CD4-positive, alpha-beta T cell treated with Interleukin-15 for 4 hours (primary cell): ENCODE measurements around the gene ATOSA.

Source experiments
- DNase-seq: peaks from one replicate; pipeline ENCODE4 v3.0.0-alpha.2; 2020; ENCODE audit warnings: low spot score

Gene ATOSA

GRCh38 chr15:52679232-52680040 lies at the start of gene ATOSA:
Gene ATOSA (minus strand): TSS chr15:52679388. CDS start chr15:52678021, 1,367 bp downstream.
- peak; percentile 89 for DNase-seq

GRCh38 chr15:52728899-52729298 lies 49.7 kb upstream of the ATOSA start:
- DNase-seq: no peak

GRCh38 chr15:52727815-52728214 lies 48.6 kb upstream of the ATOSA start:
- DNase-seq: no peak

- no peak for DNase-seq
Observed at GRCh38 chr15:52726195-52726594, 47.0 kb upstream of the ATOSA start.

GRCh38 chr15:52718551-52718950 lies 39.4 kb upstream of the ATOSA start:
- DNase-seq: no peak

GRCh38 chr15:52717924-52718323 lies 38.7 kb upstream of the ATOSA start:
- no peak for DNase-seq

GRCh38 chr15:52717481-52717880 lies 38.3 kb upstream of the ATOSA start:
- DNase-seq: no peak

- DNase-seq: no peak
Observed at GRCh38 chr15:52716536-52716935, 37.3 kb upstream of the ATOSA start.

- DNase-seq: no peak
Observed at GRCh38 chr15:52715411-52715810, 36.2 kb upstream of the ATOSA start.

- no peak for DNase-seq
Observed at GRCh38 chr15:52714968-52715367, 35.8 kb upstream of the ATOSA start.

- no peak for DNase-seq
Observed at GRCh38 chr15:52710708-52711389, 31.7 kb upstream of the ATOSA start.

- no peak for DNase-seq
Observed at GRCh38 chr15:52710050-52710707, 31.0 kb upstream of the ATOSA start.

GRCh38 chr15:52709187-52709981 lies 30.2 kb upstream of the ATOSA start:
- no peak for DNase-seq

GRCh38 chr15:52706091-52706490 lies 26.9 kb upstream of the ATOSA start:
- no peak for DNase-seq

- no peak for DNase-seq
Observed at GRCh38 chr15:52702390-52702789, 23.2 kb upstream of the ATOSA start.

- no peak for DNase-seq
Observed at GRCh38 chr15:52699457-52699856, 20.3 kb upstream of the ATOSA start.

- DNase-seq: no peak
Observed at GRCh38 chr15:52698514-52698913, 19.3 kb upstream of the ATOSA start.

- DNase-seq: no peak
Observed at GRCh38 chr15:52697051-52697450, 17.9 kb upstream of the ATOSA start.

GRCh38 chr15:52695154-52695553 lies 16.0 kb upstream of the ATOSA start:
- no peak for DNase-seq

- no peak for DNase-seq
Observed at GRCh38 chr15:52689562-52689961, 10.4 kb upstream of the ATOSA start.

- peak; percentile 33 for DNase-seq
Observed at GRCh38 chr15:52683580-52683979, 4.4 kb upstream of the ATOSA start.

GRCh38 chr15:52682781-52683180 lies 3.6 kb upstream of the ATOSA start:
- peak; percentile 47 for DNase-seq
